ENCODE data around the gene DNASE1L3.
"Not testable (repeated sequence)": the region's sequence is repeated elsewhere in the genome, so short reads cannot be mapped to it uniquely, and the experiment has no call there.

DNASE1L3 gene

DNA sequence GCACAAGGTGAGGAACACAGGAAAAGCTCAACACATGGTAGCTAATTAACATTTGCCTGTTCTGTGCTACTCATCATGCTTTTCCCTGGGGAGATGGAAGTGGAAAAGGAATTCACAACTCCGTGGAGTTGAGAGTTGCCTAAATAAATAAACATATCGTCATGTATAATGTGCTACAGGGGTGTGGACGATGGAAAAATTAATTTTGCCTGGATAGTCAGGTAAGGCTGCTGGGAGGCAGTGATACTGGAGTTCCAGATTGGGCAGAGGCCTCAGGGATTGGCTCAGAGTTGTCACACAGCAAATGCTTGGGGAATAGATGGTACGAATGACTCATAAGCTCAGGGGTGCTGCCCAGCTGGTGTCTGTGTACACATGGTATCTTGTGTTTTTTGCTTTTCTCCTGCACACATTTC lies 23.8 kb upstream of the DNASE1L3 start:
- no peak for DNase-seq

- no peak for DNase-seq
Measured at GRCh38 chr3:58231666-58232065, 20.9 kb upstream of the DNASE1L3 start.

- no peak for DNase-seq
Measured at GRCh38 chr3:58230876-58231552, 20.2 kb upstream of the DNASE1L3 start.

DNA sequence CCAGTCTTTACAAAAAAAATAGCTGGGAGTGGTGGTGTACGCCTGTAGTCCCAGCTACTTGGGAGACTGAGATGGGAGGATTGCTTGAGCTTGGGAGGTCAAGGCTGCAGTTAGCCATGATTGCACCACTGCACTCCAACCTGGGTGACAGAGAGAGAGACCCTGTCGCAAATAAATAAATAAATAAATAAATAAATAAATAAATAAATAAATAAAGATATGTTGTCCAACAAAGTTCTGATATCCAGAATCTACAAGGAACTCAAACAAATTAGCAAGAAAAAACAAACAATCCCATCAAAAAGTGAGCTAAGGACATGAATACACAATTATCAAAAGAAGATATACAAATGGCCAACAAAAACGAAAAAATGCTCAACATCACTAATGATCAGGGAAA lies 17.2 kb upstream of the DNASE1L3 start:
- not testable (repeated sequence) for DNase-seq

DNA sequence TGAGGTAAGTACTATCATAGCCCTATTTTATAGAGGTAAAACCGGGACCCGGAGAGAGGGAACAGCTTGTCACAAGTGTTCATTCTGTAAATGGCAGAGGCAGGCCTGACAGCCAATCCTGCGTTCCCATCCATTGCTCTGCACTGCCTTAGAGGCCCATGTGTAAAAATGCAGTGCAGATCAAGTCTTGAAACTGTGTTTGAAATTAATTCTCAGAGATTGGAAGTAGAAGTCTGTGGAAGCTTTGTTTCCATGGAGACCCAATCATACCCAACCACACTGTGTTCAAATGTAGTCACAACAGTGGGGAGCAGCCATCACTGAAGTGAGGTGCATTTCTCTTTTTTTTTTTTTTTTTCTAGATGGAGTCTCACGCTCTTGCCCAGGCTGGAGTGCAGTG lies 13.1 kb upstream of the DNASE1L3 start:
- DNase-seq = no peak

GRCh38 chr3:58222161-58222724 lies 11.5 kb upstream of the DNASE1L3 start:
- no peak for DNase-seq

GRCh38 chr3:58218904-58219303 lies 8.1 kb upstream of the DNASE1L3 start:
- no peak for DNase-seq

- peak; percentile 13 to 69 (median 39) for DNase-seq
Measured at GRCh38 chr3:58217209-58217811, 6.5 kb upstream of the DNASE1L3 start.

- DNase-seq = no peak
Measured at GRCh38 chr3:58216496-58217195, 5.9 kb upstream of the DNASE1L3 start.

DNA sequence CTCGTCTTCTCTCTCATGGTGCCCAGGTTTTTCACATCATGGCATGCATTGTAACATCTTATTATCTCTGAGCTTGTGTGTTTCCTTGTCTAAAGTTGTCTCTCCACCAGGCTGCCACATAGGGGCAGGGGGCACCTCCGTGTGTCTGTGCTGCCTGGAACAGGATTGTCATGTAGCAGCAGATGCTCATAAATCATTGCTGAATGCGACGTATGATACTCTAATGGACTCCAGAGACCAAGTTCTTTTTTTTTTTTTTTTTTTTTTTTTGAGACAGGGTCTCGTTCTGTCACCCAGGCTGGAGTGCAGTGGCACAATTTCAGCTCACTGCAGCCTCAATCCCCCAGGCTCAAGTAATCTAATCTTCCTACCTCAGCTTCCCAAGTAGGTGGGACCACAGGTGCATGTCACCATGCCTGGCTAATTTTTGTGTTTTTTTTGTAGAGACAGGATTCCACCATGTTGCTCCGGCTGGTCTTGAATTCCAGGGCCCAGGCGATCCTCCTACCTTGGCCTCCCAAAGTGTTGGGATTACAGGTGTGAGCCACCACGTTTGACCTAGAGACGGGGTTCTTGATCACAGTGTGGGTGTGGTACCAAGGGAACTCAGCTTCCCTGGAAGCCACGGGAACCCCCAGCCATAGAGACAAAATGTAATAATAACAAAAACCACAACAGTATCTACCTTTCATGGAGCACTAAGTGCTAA lies 4.7 kb upstream of the DNASE1L3 start:
- no peak for DNase-seq

GRCh38 chr3:58214484-58215316 lies 3.9 kb upstream of the DNASE1L3 start:
- peak in 1 of 5 donors; percentile 28 for DNase-seq

- DNase-seq = no peak
Measured at GRCh38 chr3:58209933-58210332, 839 bp downstream of the DNASE1L3 start.

GRCh38 chr3:58207954-58208353 lies 2.8 kb downstream of the DNASE1L3 start:
- DNase-seq = no peak

DNA sequence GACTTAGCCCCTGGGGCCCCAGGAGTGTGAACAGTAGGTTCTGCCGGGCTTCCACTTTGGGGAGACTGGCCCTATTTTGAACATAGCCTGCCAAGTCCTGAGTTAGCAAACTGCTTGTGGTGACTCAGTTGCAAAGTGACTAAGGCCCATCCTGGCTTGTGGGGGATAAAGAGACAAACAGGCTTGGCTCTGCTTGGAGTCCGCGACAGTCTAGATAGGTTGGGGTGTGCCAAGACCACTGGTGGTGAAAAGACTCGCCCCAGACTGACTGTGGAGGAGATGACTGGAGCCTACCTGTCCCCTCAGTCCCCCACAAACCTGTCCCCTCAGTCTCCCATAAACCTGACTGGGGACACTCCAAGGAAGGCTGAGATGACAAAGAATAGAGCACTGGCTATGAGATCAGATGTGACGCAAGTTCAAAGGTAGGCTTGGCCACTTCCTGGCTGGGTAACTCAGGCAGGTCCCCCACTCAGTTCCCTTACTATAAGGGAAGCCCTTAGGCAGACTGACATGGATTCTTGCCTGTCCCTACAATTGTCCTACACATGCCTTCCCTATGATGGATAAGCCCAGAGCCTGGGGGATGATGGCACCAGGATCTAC lies 4.3 kb downstream of the DNASE1L3 start:
- peak in 1 of 5 donors; percentile 44 for DNase-seq

DNA sequence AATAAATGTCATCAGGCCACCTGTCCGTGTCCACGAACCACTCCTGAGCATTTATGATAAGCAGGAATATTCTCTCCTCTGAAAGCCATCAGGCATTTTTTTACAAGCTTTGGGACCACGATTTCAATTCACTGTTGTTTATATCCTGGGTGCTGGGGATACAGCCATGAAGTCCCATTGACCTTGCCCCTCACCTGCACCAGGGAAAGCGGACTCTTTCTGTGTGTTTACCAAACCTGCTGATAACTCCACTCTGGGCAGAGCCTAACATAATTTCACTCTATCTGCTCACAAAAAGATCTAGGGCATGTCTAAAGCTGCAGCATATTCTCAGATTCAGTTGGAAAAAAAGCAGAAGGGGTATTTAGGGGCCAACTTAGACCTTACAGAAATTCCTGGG lies 4.8 kb downstream of the DNASE1L3 start:
- DNase-seq = no peak

DNA sequence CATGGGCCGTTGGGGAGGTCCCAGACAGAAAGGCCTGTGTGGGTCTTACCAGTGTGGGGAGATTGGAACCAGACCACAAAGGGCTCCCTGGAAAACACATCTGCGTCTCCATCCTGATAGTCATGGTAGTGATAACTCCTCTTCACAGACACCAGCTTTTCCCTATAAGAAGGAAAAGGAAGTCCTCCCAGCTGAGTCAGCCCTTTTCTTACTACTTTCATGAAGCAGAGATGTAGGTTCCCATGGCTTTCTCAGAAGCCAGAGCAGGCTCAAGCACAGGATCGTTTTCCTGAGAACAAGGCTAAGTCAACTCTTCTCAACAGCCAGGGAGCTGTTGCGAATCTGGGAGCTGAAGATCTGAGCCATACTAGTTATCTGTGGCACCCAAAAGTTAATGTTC lies 6.1 kb downstream of the DNASE1L3 start:
- no peak for DNase-seq

GRCh38 chr3:58203541-58203940 lies 7.2 kb downstream of the DNASE1L3 start:
- DNase-seq = no peak

- DNase-seq = no peak
Measured at GRCh38 chr3:58202917-58203360, 7.8 kb downstream of the DNASE1L3 start.

DNA sequence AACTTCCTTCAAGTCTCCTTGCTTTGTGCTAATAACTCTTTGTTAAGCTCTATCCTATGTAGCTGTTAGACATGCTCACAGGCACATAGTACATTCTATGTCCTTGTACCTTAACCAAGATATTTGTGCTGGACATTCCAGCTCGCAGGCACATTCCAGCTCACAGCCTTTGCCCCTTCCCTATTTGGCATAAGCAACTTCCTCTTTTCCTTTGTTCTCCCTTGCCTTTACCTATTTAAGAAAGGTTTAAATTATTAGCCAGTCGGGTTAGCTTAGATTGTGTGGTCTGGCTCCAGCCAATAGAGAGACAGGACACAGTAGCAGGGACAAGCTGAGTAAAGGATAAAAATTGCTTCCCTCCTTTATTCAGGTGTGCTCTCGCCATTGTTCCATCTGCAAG lies 9.3 kb downstream of the DNASE1L3 start:
- DNase-seq = not testable (repeated sequence)

GRCh38 chr3:58200846-58201355 lies 9.9 kb downstream of the DNASE1L3 start:
- DNase-seq = no peak

GRCh38 chr3:58200121-58200709 lies 10.6 kb downstream of the DNASE1L3 start:
- no peak for DNase-seq
